ENCODE results near the gene LMO4.

GRCh38 chr1:87362063-87362833, 33.6 kb downstream of the LMO4 start:
- TF ChIP-seq ZBTB33 (IDR thresholded peaks at IDR 0.05) (no peak), GABPA (IDR thresholded peaks at IDR 0.05 in 1 of 2, conservative IDR thresholded peaks at IDR 0.05 in 1 of 2) (no peak)
